Body of pancreas (tissue), 4 donors: ENCODE results near the gene BSX.

ENCODE experiments used
- POLR2A ChIP-seq, 3 donors: fragments of 450-650 bp; IDR thresholded peaks; one replicate each; pipeline ENCODE4 v1.6.1; 2016; ENCODE audit warnings: antibody characterized with exemption in 3 of 3, mild to moderate bottlenecking in 2 of 3
- TF ChIP-seq, protein P1 (sequence below), 7 experiments: fragments of 450-650 bp in 4 of 7; fragments of 200-600 bp in 3 of 7; sonication (generic) in 3 of 7; IDR thresholded peaks; one replicate each; pipeline ENCODE4 v1.5.1; 2016 to 2019; ENCODE audit warnings: antibody characterized with exemption in 7 of 7

DNA sequence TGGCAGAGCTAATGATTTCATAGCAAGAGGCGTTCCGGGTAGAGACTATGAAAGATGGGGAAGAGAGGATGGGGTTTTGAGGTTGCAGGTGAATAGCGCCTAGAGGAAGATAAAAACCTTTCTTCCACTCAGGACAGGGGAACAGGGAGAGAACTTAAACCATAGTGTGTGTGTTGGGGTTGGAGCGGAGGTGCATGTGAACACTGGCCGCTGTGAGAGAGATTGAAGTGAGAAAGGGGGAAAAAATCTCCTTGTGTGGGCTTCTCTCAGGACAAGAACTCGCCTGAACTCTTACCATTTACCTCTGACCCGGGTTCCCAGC, 3.4 kb downstream of the BSX start:
- no peak for TF ChIP-seq POLR2A (IDR thresholded peaks at IDR 0.05)
- TF ChIP-seq, protein P1, sequence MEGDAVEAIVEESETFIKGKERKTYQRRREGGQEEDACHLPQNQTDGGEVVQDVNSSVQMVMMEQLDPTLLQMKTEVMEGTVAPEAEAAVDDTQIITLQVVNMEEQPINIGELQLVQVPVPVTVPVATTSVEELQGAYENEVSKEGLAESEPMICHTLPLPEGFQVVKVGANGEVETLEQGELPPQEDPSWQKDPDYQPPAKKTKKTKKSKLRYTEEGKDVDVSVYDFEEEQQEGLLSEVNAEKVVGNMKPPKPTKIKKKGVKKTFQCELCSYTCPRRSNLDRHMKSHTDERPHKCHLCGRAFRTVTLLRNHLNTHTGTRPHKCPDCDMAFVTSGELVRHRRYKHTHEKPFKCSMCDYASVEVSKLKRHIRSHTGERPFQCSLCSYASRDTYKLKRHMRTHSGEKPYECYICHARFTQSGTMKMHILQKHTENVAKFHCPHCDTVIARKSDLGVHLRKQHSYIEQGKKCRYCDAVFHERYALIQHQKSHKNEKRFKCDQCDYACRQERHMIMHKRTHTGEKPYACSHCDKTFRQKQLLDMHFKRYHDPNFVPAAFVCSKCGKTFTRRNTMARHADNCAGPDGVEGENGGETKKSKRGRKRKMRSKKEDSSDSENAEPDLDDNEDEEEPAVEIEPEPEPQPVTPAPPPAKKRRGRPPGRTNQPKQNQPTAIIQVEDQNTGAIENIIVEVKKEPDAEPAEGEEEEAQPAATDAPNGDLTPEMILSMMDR (IDR thresholded peaks at IDR 0.05): no peak
